Smooth muscle cell (in vitro differentiated cells): ENCODE measurements around the gene RMND1. TPM values are rescaled to one million over a fixed set of nuclear protein-coding genes. Genes with fewer than 3 reads are reported as not detected.
A peak's percentile ranks its signal among the peaks of the same experiment; 100 is the strongest.

Experiments
- DNase-seq: peaks from one replicate; lab custom pipeline; 2025; ENCODE audit not compliant: unreplicated experiment; lab: John Stamatoyannopoulos, UW
- H2AFZ ChIP-seq: fragments of 200-600 bp; sonication (generic); 2 replicates; pipeline ENCODE4 v1.6.0; 2016; ENCODE audit warnings: antibody characterized with exemption, low read depth, mild to moderate bottlenecking
- H3F3A ChIP-seq: fragments of 200-600 bp; sonication (generic); 2 replicates; pipeline ENCODE4 v1.6.0; 2017; ENCODE audit warnings: antibody characterized with exemption, low read depth
- H3K27ac ChIP-seq: fragments of 200-600 bp; sonication (generic); 2 replicates; pipeline ENCODE4 v1.5.1; 2016; ENCODE audit warnings: low read depth, mild to moderate bottlenecking
- H3K27me3 ChIP-seq: fragments of 200-600 bp; sonication (generic); 2 replicates; pipeline ENCODE4 v1.6.1; 2016; ENCODE audit warnings: low read depth, mild to moderate bottlenecking
- H3K36me3 ChIP-seq: fragments of 200-600 bp; sonication (generic); 2 replicates; pipeline ENCODE4 v1.5.1; 2016; ENCODE audit warnings: low read depth
- H3K4me1 ChIP-seq: fragments of 200-600 bp; sonication (generic); 2 replicates; pipeline ENCODE4 v1.5.1; 2016; ENCODE audit warnings: low read depth
- H3K4me2 ChIP-seq: fragments of 200-600 bp; sonication (generic); 2 replicates; pipeline ENCODE4 v1.6.0; 2016; ENCODE audit warnings: mild to moderate bottlenecking
- H3K4me3 ChIP-seq: fragments of 200-600 bp; sonication (generic); 2 replicates; pipeline ENCODE4 v1.5.1; 2016; ENCODE audit warnings: mild to moderate bottlenecking
- H3K79me2 ChIP-seq: fragments of 200-600 bp; sonication (generic); 2 replicates; pipeline ENCODE4 v1.6.0; 2016; ENCODE audit warnings: low read depth, mild to moderate bottlenecking
- H3K9ac ChIP-seq: fragments of 200-600 bp; sonication (generic); 2 replicates; pipeline ENCODE4 v1.6.0; 2016; ENCODE audit warnings: low read depth
- H3K9me3 ChIP-seq: fragments of 200-600 bp; sonication (generic); replicated peaks from 2 replicates; pipeline ENCODE4 v1.5.1; 2016; ENCODE audit warnings: low read depth
- H4K20me1 ChIP-seq: fragments of 200-600 bp; sonication (generic); 2 replicates; pipeline ENCODE4 v1.6.0; 2016; ENCODE audit warnings: low read depth
- WGBS: methylation state at CpG from one replicate; pipeline ENCODE4 v1.1.7; 2016; ENCODE audit warnings: low lambda C conversion rate; 5-methylcytosine and 5-hydroxymethylcytosine counted together
- polyA plus RNA-seq: library from polyadenylated mRNA; unstranded; fragments of >200 nt; fragmentation: Nextera tagmentation; extraction: Ambion mirVana; gene quantifications from 2 replicates; pipeline ENCODE4 v1.2.1, GENCODE V29; 2016
- total RNA-seq: library from RNA; depleted of rRNA; stranded (reverse); fragments of >200 nt; gene quantifications from 2 replicates; pipeline ENCODE4 v1.2.3, GENCODE V29; 2014
- TF ChIP-seq, protein P1 (sequence below): fragments of 200-600 bp; sonication (generic); IDR thresholded peaks from 2 replicates; pipeline ENCODE4 v1.5.1; 2017; ENCODE audit warnings: borderline replicate concordance, mild to moderate bottlenecking, antibody characterized with exemption; ENCODE audit not compliant: insufficient read depth, poor library complexity, severe bottlenecking

Gene RMND1
- total and polyA plus RNA-seq, 2 experiments from 2014 or later, result 13.0 to 27.9 TPM

- H3K27ac ChIP-seq, result peak within 1 kb of the TSS; percentile 98
- no peak within 1 kb of the TSS for H2AFZ ChIP-seq
- DNase-seq, result peak; percentile 66
- peak within 1 kb of the TSS; percentile 96 for H3K4me2 ChIP-seq
- TF ChIP-seq, protein P1, sequence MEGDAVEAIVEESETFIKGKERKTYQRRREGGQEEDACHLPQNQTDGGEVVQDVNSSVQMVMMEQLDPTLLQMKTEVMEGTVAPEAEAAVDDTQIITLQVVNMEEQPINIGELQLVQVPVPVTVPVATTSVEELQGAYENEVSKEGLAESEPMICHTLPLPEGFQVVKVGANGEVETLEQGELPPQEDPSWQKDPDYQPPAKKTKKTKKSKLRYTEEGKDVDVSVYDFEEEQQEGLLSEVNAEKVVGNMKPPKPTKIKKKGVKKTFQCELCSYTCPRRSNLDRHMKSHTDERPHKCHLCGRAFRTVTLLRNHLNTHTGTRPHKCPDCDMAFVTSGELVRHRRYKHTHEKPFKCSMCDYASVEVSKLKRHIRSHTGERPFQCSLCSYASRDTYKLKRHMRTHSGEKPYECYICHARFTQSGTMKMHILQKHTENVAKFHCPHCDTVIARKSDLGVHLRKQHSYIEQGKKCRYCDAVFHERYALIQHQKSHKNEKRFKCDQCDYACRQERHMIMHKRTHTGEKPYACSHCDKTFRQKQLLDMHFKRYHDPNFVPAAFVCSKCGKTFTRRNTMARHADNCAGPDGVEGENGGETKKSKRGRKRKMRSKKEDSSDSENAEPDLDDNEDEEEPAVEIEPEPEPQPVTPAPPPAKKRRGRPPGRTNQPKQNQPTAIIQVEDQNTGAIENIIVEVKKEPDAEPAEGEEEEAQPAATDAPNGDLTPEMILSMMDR, result no peak
- H3K4me1 ChIP-seq, result peaks cover 27% of the 10 kb centered on the region
- H3K36me3 ChIP-seq, result no peaks in the 10 kb centered on the region
- H3F3A ChIP-seq, result peaks cover 33% of the 10 kb centered on the region
- no peaks in the 10 kb centered on the region for H3K9me3 ChIP-seq
- H3K27me3 ChIP-seq, result no peaks in the 10 kb centered on the region
- peaks cover 51% of the 10 kb centered on the region for H4K20me1 ChIP-seq
- H3K9ac ChIP-seq, result peak within 1 kb of the TSS; percentile 98
- H3K4me3 ChIP-seq, result peak within 1 kb of the TSS; percentile 95
- peaks cover 72% of the 10 kb centered on the region for H3K79me2 ChIP-seq
- WGBS, result 2% methylated on average over 40 of the region's 57 CpGs
Observed at GRCh38 chr6:151391471-151392413, 60.2 kb downstream of the RMND1 start, which contains the start of gene ZBTB2. Gene ZBTB2, minus strand, starts transcription at chr6:151391559. Its CDS starts 17,922 bp downstream, at chr6:151373637.

- TF ChIP-seq, protein P1, result no peak
- H3K36me3 ChIP-seq, result no peaks in the 10 kb centered on the region
- H3K4me2 ChIP-seq, result peak overlapping the region; percentile 96
- peak overlapping the region; percentile 95 for H3K4me3 ChIP-seq
- H4K20me1 ChIP-seq, result peaks cover 43% of the 10 kb centered on the region
- H3K27me3 ChIP-seq, result no peaks in the 10 kb centered on the region
- peaks cover 72% of the 10 kb centered on the region for H3K79me2 ChIP-seq
- H2AFZ ChIP-seq, result no peak overlapping the region
- H3K9ac ChIP-seq, result peak overlapping the region; percentile 98
- WGBS, result under 1% methylated on average over 42 of the region's 78 CpGs
- H3F3A ChIP-seq, result peaks cover 33% of the 10 kb centered on the region
- peak overlapping the region; percentile 98 for H3K27ac ChIP-seq
- peaks cover 27% of the 10 kb centered on the region for H3K4me1 ChIP-seq
- peak; percentile 75 for DNase-seq
- H3K9me3 ChIP-seq, result no peaks in the 10 kb centered on the region
Observed at GRCh38 chr6:151390851-151391470, 61.0 kb downstream of the RMND1 start.

GRCh38 chr6:151390276-151390850, 61.6 kb downstream of the RMND1 start:
- no peak overlapping the region for H2AFZ ChIP-seq
- peaks cover 27% of the 10 kb centered on the region for H3K4me1 ChIP-seq
- H3F3A ChIP-seq, result peaks cover 33% of the 10 kb centered on the region
- peak overlapping the region; percentile 95 for H3K4me3 ChIP-seq
- 0% methylated on average over 38 of the region's 79 CpGs for WGBS
- DNase-seq, result peak; percentile 91
- H3K9me3 ChIP-seq, result no peaks in the 10 kb centered on the region
- H3K4me2 ChIP-seq, result peak overlapping the region; percentile 97
- no peaks in the 10 kb centered on the region for H3K36me3 ChIP-seq
- H4K20me1 ChIP-seq, result peaks cover 37% of the 10 kb centered on the region
- TF ChIP-seq, protein P1, result no peak
- no peaks in the 10 kb centered on the region for H3K27me3 ChIP-seq
- H3K9ac ChIP-seq, result peak overlapping the region; percentile 98
- peaks cover 72% of the 10 kb centered on the region for H3K79me2 ChIP-seq
- peak overlapping the region; percentile 98 for H3K27ac ChIP-seq
